Testis (tissue), 3 donors: ENCODE data around the gene WWC1. TPM values are rescaled to one million over a fixed set of nuclear protein-coding genes. Genes with fewer than 3 reads are reported as not detected.

ENCODE experiments used
- DNase-seq: peaks from one replicate; pipeline ENCODE4 v3.0.0-alpha.2; 2019
- H3K27ac ChIP-seq, 2 donors: fragments of 200-600 bp; sonication (generic); one replicate each; pipeline ENCODE4 v1.5.1; 2019
- H3K27me3 ChIP-seq: fragments of 200-600 bp; sonication (generic); one replicate; pipeline ENCODE4 v1.5.1; 2019
- H3K36me3 ChIP-seq: fragments of 200-600 bp; sonication (generic); one replicate; pipeline ENCODE4 v1.5.1; 2017; ENCODE audit warnings: low read depth; ENCODE audit errors: missing control alignments
- H3K4me1 ChIP-seq: fragments of 200-600 bp; sonication (generic); one replicate; pipeline ENCODE4 v1.5.1; 2019
- H3K4me3 ChIP-seq, 2 donors: fragments of 200-600 bp; sonication (generic); one replicate each; pipeline ENCODE4 v1.5.1; 2017 to 2019
- H3K9me3 ChIP-seq: fragments of 200-600 bp; sonication (generic); one replicate; pipeline ENCODE4 v1.5.1; 2017
- POLR2A ChIP-seq: fragments of 450-650 bp; IDR thresholded peaks from one replicate; pipeline ENCODE4 v1.6.1; 2017; ENCODE audit warnings: antibody characterized with exemption, mild to moderate bottlenecking, moderate library complexity
- WGBS, 2 donors: methylation state at CpG; one replicate each; pipeline ENCODE4 v1.1.5; 2018; 5-methylcytosine and 5-hydroxymethylcytosine counted together
- intact Hi-C: fragments of 100-400 bp; cut with DNase I; formaldehyde crosslinking; loops from one replicate; pipeline ENCODE4 v1.15.1; 2023; ENCODE audit warnings: low total_unique reads
- polyA plus RNA-seq: library from polyadenylated mRNA; stranded (reverse); fragments of 350-450 nt; fragmentation: Illumina TruSeq; extraction: RNeasy Lipid Tissue Mini Kit (QIAGEN cat#74804); gene quantifications from one replicate; pipeline ENCODE4 v1.2.3, GENCODE V29; 2014; ENCODE audit warnings: low read depth, low replicate concordance; ENCODE audit not compliant: insufficient read depth
- total RNA-seq, 2 donors: library from RNA; depleted of rRNA; stranded (reverse); fragments of >200 nt; gene quantifications; one replicate each; pipeline ENCODE4 v1.2.3, GENCODE V29; 2016
- TF ChIP-seq, protein P1 (sequence below), 3 experiments: fragments of 450-650 bp in 2 of 3; fragments of 200-600 bp in 1 of 3; sonication (generic) in 1 of 3; IDR thresholded peaks; one replicate each; pipeline ENCODE4 v1.5.1; 2016 to 2019; ENCODE audit warnings: antibody characterized with exemption in 3 of 3, mild to moderate bottlenecking in 2 of 3, moderate library complexity in 1 of 3

The WWC1 gene
- total and polyA plus RNA-seq, 3 donors from 2014 or later, result 3.7 to 6.0 (median 5.6) TPM

DNA sequence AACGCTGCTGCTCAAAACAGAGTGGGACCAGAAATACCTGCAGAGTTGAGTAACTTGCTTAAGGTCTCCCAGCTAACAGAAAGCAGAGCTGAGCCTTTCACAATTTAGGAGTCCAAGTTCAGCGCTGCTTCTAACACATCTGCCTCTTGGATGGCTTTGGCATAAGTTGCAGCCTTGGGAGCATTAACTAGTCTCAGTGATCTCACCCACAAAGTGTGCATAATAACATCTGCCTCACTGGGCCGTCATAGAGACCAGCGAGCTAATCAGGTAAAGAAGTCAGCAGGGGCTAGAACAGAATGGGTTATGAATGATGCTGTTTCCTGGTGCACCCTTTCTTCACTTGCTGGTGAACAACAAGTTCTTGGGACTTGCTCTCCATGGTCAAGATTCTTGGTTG is 36.5 kb downstream of the WWC1 start:
- no peak for DNase-seq
- intact Hi-C loops, result no loop called here
- Histone ChIP-seq H3K4me1 (no peaks in the 10 kb centered on the region), H3K36me3 (no peaks in the 10 kb centered on the region), H3K4me3 (no peak overlapping the region), H3K27me3 (no peaks in the 10 kb centered on the region), H3K9me3 (no peaks in the 10 kb centered on the region), H3K27ac (no peak overlapping the region)
- WGBS, 2 donors, result 88 to 96% methylated on average over 4 of the region's 4 CpGs
- no peak for TF ChIP-seq POLR2A
- TF ChIP-seq, protein P1, sequence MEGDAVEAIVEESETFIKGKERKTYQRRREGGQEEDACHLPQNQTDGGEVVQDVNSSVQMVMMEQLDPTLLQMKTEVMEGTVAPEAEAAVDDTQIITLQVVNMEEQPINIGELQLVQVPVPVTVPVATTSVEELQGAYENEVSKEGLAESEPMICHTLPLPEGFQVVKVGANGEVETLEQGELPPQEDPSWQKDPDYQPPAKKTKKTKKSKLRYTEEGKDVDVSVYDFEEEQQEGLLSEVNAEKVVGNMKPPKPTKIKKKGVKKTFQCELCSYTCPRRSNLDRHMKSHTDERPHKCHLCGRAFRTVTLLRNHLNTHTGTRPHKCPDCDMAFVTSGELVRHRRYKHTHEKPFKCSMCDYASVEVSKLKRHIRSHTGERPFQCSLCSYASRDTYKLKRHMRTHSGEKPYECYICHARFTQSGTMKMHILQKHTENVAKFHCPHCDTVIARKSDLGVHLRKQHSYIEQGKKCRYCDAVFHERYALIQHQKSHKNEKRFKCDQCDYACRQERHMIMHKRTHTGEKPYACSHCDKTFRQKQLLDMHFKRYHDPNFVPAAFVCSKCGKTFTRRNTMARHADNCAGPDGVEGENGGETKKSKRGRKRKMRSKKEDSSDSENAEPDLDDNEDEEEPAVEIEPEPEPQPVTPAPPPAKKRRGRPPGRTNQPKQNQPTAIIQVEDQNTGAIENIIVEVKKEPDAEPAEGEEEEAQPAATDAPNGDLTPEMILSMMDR (IDR thresholded peaks at IDR 0.05), result no peak

- no peaks in the 10 kb centered on the region for H3K4me1 ChIP-seq
- intact Hi-C loops, result no loop called here
- no peak for DNase-seq
- H3K36me3 ChIP-seq, result no peaks in the 10 kb centered on the region
- H3K27me3 ChIP-seq, result no peaks in the 10 kb centered on the region
- H3K4me3 ChIP-seq, result no peak overlapping the region
- TF ChIP-seq POLR2A, result no peak
- TF ChIP-seq, protein P1 (IDR thresholded peaks at IDR 0.05), result no peak
- H3K27ac ChIP-seq, result no peak overlapping the region
- no peaks in the 10 kb centered on the region for H3K9me3 ChIP-seq
- 53 to 57% methylated on average over 6 of the region's 6 CpGs for WGBS, 2 donors
These were observed 37.4 kb downstream of the WWC1 start for GRCh38 chr5:168328814-168329213.

DNA sequence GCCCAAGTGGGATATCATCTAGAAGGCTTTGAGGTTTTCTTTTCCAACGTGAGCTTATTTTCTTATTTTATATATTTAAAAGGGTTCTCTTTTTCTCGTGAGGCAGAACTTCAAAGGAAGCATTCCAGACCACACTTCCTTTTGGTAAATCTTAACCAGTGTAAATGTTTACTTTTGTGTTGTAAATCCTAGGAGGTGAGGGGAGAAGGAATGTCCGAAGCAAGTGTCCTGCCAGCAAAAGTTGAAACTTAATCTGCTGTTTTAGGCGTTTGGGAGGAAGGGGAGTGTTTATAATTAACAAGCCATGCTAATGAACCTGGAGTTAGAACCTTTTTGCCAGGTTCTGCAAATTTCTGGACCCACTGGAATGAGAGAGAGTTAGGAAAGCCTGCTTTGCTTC is 37.9 kb downstream of the WWC1 start:
- 24 to 30% methylated on average over 4 of the region's 4 CpGs for WGBS, 2 donors
- Histone ChIP-seq H3K27me3 (no peaks in the 10 kb centered on the region), H3K4me3 (no peak overlapping the region), H3K27ac (no peak overlapping the region), H3K36me3 (no peaks in the 10 kb centered on the region), H3K9me3 (no peaks in the 10 kb centered on the region), H3K4me1 (peaks cover under 1% of the 10 kb centered on the region)
- DNase-seq, result no peak
- intact Hi-C loops, result no loop called here
- no peak for TF ChIP-seq POLR2A
- TF ChIP-seq, protein P1 (IDR thresholded peaks at IDR 0.05), result no peak

GRCh38 chr5:168332042-168332441 is 40.6 kb downstream of the WWC1 start:
- no peaks in the 10 kb centered on the region for H3K27me3 ChIP-seq
- intact Hi-C loops, result no loop called here
- H3K4me3 ChIP-seq, result no peak overlapping the region
- TF ChIP-seq, protein P1 (IDR thresholded peaks at IDR 0.05), result no peak
- TF ChIP-seq POLR2A, result no peak
- no peaks in the 10 kb centered on the region for H3K36me3 ChIP-seq
- no peak for DNase-seq
- peaks cover 5% of the 10 kb centered on the region for H3K4me1 ChIP-seq
- H3K27ac ChIP-seq, result no peak overlapping the region
- no peaks in the 10 kb centered on the region for H3K9me3 ChIP-seq

- Histone ChIP-seq H3K4me1 (peaks cover 5% of the 10 kb centered on the region), H3K4me3 (no peak overlapping the region), H3K36me3 (no peaks in the 10 kb centered on the region), H3K27me3 (no peaks in the 10 kb centered on the region), H3K27ac (no peak overlapping the region), H3K9me3 (no peaks in the 10 kb centered on the region)
- no peak for DNase-seq
- TF ChIP-seq, protein P1 (IDR thresholded peaks at IDR 0.05), result no peak
- no peak for TF ChIP-seq POLR2A
- intact Hi-C loops, result no loop called here
- WGBS, 2 donors, result 37 to 40% methylated on average over 3 of the region's 3 CpGs
These were observed 42.8 kb downstream of the WWC1 start for GRCh38 chr5:168334280-168334679.
